Measurements from ENCODE around the gene EXTL1.

EXTL1 gene

DNA sequence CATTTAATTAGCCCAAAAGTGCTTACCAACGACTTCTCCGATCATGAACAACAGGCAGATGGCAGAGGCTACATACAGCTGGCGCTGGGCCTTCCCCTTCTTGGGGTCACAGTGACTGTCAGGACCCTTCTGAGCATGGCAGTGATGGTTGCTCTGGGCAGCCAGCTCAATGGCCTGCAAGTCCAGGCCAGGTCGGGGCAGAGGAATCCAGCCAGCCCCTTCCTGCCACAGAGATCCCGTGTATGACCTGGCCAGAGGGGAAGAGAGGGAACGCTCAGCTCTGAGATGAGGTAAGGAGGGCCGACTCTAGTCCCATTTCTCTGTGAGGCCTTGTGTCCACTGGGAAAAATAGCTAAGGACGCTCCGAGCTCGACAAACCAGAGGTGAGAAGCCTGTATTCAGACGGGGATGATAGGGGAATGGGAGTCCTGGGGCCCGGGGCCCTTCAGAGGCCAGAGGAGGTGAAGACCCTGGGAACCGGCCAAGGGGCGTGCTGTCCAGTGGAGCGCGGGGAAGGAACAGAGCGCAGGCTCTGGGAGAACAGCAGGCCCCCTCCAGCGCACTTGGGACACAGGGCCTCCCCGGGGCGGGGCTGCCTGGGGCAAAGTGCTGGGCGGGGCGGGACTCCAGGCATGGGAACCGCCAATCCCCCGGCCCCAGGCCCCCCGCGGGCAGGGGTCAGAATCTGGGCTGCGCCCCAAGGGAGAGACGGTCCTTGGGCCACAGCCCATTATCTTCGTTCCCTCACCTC is 23.6 kb downstream of the EXTL1 start:
- DNase-seq = no peak

DNA sequence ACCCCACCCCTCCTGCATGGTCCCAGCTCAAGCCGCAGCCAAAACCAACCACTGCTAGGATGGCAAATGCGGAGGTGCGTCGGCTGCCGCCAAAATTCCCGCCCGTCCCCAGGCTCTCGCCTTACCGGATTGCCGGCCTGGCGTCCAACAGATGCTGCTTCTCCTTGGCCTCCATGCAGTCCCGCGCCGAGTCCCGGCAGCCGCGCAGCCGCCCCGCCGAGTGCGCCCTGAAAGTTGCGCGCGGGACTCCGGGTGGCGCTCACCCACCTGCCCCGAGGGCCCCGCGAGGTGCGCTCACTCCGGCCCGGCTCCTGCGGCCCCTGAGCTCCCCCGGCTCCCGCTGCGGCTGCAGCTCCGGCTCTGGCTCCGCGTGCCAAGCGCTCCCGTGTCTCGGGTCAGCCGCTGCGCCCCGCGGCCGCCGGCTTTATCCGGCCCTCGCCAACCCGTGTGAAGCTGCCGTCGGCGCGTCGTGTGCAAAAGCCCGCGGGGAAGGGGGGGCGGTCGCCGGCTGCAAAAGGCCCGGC is 24.2 kb downstream of the EXTL1 start, which contains the start of gene SLC30A2:
Gene SLC30A2 (minus strand): TSS at position 397 of the 524 bp plus-strand sequence. CDS start 222 bp downstream, at position 175.
- DNase-seq = no peak

DNA sequence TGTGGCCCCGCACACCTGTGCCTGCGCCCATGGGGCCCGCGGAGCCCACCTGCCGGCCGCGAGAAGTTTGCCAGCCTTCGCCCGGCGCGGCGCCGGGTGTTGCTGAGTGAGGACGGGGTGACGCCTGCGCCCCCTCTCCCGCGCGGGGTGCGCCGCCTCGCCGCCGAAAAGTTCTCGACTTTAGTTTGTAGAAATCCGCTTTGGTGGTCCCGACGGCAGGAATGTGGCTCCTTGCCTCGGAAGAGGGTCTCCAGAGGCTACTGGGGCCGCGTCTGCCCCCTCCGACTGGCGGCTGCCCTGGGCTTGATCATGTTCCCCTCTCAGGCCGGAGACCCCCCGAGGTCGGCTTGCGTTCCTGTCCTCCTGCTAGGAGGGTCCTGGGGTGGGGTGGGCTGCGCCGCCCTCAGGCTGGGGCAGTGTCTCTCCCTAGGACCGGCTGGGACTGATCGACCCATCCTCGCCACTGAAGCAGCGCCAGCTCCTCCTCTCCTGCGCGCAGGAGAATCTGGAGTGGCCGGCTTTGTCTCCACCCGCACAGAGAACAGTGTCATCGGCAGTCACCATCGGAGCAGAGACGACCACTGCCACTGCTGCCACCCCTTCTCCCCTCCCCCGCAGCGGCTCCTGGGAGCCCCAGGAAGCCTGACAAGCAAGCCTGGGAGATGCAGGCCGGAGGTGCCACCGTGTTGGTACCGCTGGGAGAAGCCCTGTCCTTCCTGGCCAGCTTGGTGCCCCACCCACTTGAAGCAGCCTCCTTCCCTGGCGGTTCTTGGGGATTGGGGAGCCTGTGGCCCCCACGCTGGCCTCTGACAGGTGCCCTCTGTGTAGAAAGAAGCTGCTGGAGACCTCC is 24.9 kb downstream of the EXTL1 start:
- DNase-seq = no peak

DNA sequence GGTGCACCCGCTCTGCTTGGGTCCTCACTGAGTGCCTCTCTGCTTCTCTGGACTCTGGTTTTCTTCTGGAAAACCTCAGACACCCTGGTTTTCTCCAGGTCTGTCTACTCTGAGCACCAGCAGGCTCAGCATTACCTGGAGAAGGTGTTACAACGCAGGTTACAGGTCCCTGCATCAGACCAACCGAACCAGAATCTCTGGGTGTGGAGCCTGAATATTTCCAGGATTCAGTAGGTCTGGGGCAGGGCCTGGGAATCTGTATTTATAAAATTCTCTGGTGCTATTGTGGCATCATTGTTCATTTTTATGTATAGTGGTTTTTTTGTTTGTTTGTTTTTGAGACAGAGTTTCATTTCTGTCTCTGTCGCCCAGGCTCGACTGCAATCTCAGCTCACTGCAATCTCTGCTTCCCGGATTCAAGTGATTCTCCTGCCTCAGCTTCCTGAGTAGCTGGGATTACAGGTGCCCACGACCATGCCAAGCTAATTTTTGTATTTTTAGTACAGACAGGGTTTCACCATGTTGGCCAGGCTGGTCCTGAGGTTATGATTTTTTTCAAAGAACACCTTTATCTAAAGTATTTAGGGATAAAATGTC is 25.8 kb downstream of the EXTL1 start:
- no peak for DNase-seq

DNA sequence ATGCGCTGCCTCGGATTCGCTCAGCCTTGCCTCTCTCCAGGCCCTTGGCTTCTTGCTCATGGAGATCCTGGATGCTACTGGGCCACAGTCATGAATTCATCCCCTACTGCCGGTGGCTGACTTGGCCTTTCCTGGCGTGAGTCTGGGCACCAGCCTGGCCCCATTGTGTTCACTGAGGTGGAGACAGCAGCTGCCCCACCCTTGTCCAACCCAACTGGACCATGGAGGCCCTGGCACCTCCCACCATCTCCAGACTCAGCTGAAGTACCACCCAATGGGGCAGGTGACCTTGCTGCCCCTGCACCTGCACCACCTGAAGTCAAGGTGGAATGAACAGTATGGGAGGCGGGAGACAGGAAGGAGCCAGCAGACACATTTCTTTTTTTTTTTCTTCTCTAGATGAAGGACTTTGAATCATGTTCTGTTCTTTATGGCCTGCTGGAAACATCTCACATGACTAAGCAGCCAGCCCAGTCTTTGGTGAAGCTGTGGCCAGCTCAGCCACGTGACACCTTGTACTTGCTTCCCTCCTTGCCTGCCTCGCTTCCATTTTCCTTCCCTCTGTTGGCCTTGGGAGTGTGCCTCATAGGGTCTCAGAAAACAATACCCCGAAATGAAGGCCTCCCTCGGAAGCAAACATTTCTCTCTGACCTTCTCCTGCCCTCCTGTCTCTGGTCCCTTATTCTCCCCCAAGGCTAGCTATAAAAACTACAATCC is 28.1 kb downstream of the EXTL1 start:
- DNase-seq = no peak

DNA sequence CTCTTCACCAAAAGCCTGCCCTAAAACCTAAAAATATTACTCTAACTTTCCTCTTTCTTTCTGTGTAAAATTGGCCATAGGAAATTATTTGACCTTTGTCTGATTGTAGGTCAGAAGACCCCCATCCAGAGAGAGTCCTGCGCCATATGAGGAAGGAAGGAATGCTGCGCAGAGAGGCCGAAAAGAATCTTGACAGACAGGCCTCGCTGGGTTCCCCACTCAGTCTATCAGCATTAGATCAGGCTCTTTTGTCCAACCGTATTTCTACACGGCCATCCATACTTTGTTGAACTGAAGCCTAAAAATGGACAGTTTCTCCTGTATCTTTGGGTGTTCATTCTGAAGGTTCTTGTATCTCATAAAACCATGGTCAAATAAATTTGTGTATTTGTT is 28.7 kb downstream of the EXTL1 start:
- no peak for DNase-seq

DNA sequence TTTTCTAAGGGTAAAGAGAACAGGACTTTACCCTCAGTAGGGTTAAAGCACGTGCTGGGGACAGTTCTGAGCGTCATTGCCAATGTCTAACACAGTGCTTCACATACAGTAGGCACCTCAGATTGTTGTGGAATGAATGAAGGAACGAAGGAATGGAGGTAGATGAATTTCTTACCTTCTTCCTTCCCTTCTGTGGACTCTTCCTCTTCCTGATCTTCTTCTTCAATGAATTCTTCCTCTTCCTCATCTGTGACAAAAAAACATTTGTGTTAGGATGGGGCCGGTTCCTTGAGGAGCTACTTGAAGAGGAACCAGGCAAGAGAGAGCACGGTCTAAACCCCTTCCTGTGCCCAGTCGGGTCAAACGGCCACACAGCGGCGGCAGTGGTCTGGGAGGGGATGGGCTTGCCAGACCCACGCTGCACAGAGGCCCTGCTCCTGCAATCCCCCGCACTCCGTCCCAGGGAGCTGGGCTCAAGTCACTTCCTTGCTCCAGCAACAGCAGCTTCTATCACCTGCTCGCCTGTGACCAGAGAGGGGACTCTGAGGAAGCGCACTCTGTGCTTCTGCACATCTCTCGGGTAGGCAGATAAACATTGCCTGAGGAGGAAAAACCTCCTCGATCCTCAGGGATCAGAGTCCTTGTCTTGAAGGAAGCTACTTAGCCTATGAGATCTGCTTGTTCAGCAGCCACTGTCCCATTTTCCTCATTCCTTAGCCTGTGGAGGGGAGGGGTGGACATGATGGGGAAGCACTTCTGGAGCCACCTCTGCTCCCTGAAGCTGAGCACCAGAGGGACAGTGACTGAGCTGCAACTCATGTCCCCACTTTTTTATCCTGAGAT is 32.4 kb downstream of the EXTL1 start:
- DNase-seq = no peak

DNA sequence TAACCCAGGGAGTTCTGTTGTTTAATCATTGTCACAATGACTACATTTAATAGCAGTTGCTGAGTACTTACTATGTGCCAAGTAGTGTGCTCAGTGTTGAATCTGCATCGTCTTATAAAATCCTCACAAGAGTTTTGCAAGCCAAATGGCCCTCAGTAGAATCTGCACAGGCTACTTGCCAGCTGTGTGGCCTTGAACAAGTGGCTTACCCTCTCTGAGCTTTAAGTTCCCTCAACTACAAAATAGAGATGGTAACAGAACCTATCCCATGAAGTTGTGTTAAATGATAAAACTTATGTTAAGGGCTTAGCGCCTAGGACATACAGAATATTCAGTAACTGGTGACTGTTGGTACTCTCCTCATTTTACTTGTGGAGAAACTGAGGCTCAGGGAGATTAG is 33.5 kb downstream of the EXTL1 start:
- no peak for DNase-seq

DNA sequence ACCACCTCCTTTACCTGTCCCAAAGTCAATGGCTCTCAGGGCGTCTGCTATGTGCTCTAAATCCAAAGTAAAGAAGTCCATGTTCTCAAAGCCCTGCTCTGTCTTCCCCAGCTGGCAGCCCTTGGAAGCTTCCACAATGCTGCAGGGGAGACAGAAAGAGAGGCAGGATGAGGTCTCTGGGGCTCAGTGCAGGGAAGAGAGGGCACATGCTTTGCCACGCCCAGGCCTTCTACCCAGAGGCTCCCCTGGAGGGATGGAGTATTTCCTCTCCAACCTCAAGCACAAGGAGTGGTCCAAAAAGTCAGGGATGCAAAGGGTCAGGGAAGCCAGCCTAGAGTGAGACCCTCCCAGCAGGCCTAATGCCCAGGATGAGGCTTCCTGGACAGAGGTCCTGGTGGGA is 35.6 kb downstream of the EXTL1 start:
- no peak for DNase-seq

DNA sequence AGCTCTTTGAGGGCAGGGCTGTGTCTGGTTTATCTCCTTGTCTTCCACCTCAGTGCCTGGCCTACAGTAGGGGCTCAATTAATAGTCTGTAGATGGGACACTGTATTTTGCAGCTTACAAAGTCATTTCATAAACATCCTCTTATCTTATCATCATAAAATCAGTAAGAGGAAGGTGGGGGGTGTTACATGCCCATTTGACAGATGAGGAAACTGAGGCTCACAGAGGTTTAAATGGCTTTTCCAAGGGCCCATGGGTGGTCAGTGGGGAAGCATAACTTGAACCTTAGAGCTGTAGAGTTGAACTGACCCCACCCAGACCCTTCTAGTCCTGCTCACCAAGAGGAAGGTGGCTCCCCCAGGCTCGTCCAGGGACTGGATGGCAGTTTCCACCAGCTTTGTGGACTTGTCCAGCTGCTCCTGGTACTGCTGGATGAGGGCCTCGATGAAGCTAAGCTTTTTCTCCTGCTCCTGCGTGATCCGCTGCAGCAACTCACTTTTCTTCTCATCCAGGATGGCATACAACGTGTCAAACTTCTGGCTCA is 36.5 kb downstream of the EXTL1 start:
- no peak for DNase-seq

DNA sequence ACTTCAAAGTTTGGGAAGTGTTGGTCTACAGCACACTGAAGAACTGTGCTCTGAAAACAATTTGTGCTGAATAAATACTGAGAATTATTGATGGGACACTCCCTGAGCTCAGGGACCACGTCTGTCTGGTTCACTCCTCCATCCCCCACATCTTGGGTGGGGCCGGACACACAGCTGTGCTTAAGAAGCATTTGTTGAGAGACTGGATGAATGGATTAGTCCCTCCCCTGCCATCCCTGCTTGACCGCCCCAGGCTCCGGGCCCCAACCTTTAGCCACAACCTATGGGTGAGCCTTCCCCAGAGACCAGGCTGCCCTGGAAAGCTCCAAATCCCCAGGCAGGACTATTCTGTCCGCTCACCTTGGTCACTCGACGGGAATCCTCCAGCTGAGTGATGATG is 38.3 kb downstream of the EXTL1 start:
- no peak for DNase-seq

DNA sequence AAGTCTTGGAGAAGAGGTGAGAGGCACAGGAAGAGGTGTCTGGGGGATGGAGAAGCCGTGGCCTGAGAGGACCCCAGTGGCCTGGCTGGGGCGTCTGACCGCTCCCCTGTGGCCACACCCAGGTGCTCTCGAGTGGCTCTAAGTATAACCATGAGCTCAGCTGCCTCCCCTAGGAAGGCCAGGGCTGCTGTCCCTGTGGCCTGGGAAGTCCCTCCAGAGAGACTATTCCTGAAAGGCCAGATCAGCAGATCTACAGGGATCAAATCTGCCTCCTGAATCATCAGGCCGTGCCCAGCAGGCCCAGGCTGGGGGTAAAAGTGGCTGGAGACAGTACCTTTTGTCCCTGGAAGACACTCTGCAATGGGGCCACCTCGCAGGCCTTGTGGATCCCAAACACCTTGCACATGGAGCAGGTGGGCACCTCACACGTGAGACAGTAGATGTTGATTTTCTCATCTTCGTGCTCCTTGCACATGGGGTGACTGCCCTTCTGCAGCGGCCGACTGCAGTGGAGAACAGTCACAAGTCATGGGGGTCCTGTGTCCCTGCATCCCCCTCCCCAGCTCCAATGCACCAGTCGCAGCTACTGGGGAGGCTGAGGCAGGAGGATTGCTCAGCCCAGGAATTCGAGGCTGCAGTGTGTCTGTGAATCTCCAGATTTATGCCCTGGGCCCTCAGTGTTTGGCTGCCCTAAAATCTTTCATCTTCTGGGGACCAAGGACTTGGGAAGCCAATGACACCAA is 39.4 kb downstream of the EXTL1 start:
- no peak for DNase-seq

DNA sequence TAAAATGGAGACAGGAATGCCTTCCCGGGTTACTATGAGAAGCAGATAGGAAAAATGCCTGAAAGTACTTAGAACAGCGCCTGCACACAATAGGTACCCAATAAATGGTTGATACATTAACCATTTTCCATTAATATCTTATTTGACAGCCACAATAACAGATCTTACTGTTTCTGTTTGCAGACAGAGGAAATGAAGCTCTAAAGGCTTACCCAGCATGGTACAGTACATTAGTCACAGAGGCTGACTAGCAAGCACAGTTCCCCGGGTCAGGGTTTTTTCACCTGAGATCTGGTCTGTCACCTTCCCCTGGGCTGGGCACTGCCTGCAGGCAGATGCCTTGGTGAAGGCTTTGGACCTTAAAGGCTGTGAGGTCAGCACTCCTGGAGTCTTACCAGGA is 43.0 kb downstream of the EXTL1 start:
- no peak for DNase-seq

DNA sequence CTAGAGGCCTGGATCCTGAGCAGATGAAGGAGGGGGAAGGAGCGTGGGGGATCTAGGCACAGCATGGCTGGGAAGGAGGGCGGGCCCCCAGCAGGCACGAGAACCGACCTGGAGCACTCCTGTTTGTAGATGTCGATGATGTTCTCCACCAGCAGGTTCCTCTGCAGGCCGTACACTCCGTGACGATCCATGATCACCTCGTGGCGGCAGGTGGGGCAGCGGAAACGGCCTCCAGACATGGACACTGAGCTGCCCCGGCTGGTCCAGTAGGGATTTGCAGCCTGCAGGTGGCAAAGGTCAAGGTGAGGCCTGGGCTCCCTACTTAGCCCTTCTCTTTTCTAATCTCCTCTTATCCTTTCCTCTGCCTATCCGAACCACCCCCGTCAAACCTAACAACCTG is 44.6 kb downstream of the EXTL1 start:
- DNase-seq = no peak

DNA sequence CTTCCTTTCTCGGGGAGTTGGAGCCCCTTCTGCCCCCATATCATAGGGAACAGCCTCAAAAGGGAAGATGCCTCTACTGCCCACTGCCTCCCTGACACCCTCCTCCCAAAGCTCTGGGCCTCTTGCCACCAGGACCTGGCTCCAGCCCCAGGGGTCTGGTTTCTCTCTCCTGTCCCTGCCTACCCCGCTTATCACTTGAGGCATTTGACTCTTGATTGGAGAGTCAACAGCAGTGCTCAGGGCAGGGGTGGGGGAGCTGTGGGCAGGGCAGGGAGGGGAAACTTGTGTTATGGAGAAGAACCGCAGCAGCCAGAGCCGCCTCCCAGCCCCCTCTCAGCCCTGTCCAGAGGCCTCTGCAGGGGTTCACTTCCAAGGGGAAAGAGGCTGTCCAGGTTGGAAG is 45.3 kb downstream of the EXTL1 start:
- no peak for DNase-seq

DNA sequence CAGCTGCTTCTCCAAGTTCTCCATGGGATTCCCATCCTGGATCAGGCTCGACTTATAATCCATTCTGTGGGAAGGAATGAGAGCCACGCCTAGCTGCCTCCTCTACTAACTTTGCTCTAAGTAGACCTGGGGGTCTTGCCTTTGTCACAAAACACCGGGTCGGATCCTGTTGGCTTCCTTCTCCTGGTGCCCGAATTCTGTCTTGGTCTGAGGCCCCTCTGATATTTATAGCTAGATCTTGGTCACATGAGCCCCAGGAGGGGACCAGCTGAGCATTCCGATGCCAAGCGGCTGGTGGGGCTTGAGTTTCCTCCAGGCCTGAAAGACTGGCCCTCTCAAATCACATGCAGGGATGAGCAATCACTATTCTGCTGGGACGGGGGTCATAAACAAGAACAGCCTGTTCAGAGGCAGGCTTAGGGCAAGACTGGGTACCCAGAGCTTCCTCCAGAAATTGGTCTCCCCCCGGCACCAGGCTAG is 45.9 kb downstream of the EXTL1 start, which contains the start of gene TRIM63:
Gene TRIM63 (minus strand): TSS at position 199 of the 480 bp plus-strand sequence. CDS start 136 bp downstream, at position 63.
- no peak for DNase-seq

DNA sequence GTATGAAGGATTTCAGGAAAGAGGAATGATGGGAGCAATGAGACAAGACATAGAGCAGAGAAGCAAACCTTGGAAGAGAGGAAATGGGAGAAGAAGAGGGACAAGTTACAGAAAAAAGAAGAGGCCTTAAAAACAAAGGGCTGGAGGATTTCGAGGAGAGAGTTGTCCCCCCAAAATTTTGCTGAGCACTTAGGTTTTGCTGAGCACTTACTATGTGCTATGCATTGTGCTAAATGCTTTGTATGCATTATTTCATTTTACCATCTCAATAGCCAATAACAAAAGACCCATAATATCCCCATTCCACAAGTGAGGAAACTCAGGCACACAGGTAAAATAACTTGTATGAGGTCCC is 48.3 kb downstream of the EXTL1 start:
- no peak for DNase-seq

DNA sequence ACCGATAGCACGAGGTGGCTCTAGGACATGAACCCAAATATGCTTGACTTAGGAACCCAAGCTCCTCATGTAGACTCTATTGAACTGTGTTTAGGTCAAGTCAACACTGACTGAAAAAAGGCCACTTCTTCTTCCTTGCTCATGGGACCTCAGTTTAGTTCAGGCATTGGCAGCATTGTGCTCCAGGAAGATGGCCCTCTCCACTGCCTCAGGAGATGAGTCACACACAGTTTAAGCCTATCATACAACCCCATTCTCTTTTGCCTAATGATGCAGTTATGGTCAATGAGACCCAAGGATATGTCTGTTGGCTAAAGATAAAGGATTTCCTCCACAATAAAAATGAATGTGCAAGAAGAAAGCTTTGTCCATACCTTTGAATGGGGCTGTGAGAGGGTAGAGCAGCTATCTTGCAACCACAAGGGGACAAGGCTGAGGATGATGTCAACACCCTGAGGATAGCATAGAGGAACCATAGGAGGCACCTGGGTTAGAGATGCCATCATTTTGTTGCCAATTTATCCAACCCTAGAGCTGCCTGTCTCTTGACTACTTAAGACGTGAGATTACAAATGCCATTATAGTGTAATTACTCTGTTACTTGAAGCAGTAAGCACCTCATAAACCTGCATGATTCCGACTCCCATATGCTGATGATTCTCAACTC is 48.9 kb downstream of the EXTL1 start:
- no peak for DNase-seq

DNA sequence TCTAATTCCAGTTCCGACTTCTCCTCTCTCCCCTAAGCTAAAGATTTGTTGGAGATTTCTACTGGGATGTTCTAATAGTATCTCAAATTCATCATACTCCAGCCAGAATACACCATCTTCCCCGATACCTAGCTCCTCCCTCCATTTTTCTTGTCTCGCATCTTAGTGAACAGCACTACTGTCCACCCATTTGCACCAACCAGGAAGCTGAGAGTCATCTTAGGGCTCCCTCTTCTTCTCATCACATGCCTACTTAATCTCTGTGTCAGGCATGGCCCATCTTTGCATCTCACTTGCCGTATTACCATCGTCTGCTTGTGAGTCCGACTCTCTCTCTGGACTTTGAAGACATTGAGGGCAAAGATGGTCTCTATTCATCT is 49.4 kb downstream of the EXTL1 start:
- DNase-seq = no peak

DNA sequence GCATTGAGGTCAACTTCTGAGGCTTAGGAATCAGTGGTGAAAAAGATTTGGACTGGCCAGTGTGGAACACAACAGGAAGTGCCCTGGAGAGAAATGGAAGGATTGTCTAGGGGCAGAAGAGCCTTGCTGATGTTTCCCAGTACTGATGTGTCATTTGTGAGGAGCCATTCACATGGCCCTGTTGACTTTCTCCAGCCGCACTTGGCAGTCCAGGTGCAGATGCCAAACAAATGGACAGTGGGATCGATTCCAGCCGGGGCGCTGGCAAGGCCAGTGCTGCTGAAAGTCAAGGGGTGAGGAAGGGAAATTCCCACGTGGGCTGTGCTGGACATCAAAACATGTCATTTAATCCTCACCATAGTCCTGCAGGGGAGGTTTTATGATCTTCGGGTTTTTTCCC is 50.7 kb downstream of the EXTL1 start:
- DNase-seq = no peak

Data from NCI-H1092 (cell line).